ENCODE data around the gene CELA2A.
A peak's percentile ranks its signal among the peaks of the same experiment; 100 is the strongest.
"Not testable (repeated sequence)": the region's sequence is repeated elsewhere in the genome, so short reads cannot be mapped to it uniquely, and the experiment has no call there.

Gene CELA2A

GRCh38 chr1:15452866-15453571 lies 3.5 kb upstream of the CELA2A start:
- Histone ChIP-seq H3K4me1 (peaks cover 6% of the 10 kb centered on the region; the same call in 1 of the 2 replicates), H3K9ac (no peak overlapping the region), H3K36me3 (no peaks in the 10 kb centered on the region), H4K20me1 (no peaks in the 10 kb centered on the region), H3K27ac (no peak overlapping the region), H3K4me2 (no peak overlapping the region), H3K4me3 (no peak overlapping the region), H3K27me3 (no peaks in the 10 kb centered on the region), H3K9me3 (no peaks in the 10 kb centered on the region)
- no peak for TF ChIP-seq Cebpa-rat (IDR thresholded peaks at IDR 0.05)

GRCh38 chr1:15453734-15454133 lies 2.8 kb upstream of the CELA2A start:
- Histone ChIP-seq H3K9ac (no peak overlapping the region), H3K4me1 (peaks cover 6% of the 10 kb centered on the region; the same call in 1 of the 2 replicates), H3K36me3 (no peaks in the 10 kb centered on the region), H3K27me3 (no peaks in the 10 kb centered on the region), H3K27ac (no peak overlapping the region), H3K4me3 (no peak overlapping the region), H4K20me1 (no peaks in the 10 kb centered on the region), H3K4me2 (no peak overlapping the region), H3K9me3 (no peaks in the 10 kb centered on the region)
- no peak for TF ChIP-seq Cebpa-rat (IDR thresholded peaks at IDR 0.05)

GRCh38 chr1:15454256-15454655 lies 2.3 kb upstream of the CELA2A start:
- no peak overlapping the region for H3K27ac ChIP-seq
- no peak for TF ChIP-seq Cebpa-rat (IDR thresholded peaks at IDR 0.05)
- no peaks in the 10 kb centered on the region for H3K9me3 ChIP-seq

GRCh38 chr1:15455522-15455921 lies 1.0 kb upstream of the CELA2A start:
- Histone ChIP-seq H3K27me3 (no peaks in the 10 kb centered on the region), H4K20me1 (no peaks in the 10 kb centered on the region), H3K27ac (no peak overlapping the region), H3K9ac (no peak overlapping the region), H3K9me3 (no peaks in the 10 kb centered on the region), H3K4me3 (no peak overlapping the region), H3K4me2 (no peak overlapping the region), H3K36me3 (no peaks in the 10 kb centered on the region), H3K4me1 (peaks cover 7% of the 10 kb centered on the region)
- no peak for TF ChIP-seq Cebpa-rat (IDR thresholded peaks at IDR 0.05)

More at GRCh38 chr1:15454256-15454655, 2.3 kb upstream of the CELA2A start:
- Histone ChIP-seq H3K4me2 (no peak overlapping the region), H4K20me1 (no peaks in the 10 kb centered on the region), H3K9ac (no peak overlapping the region), H3K36me3 (no peaks in the 10 kb centered on the region), H3K4me3 (no peak overlapping the region), H3K27me3 (no peaks in the 10 kb centered on the region), H3K4me1 (peaks cover 6% of the 10 kb centered on the region; the same call in 1 of the 2 replicates)

GRCh38 chr1:15457585-15457984 lies 1.1 kb downstream of the CELA2A start:
- no peaks in the 10 kb centered on the region for H4K20me1 ChIP-seq
- H3K9ac ChIP-seq: no peak overlapping the region
- H3K27ac ChIP-seq: no peak overlapping the region
- peaks cover 14% of the 10 kb centered on the region for H3K4me1 ChIP-seq
- H3K4me2 ChIP-seq: no peak overlapping the region
- no peaks in the 10 kb centered on the region for H3K9me3 ChIP-seq
- no peaks in the 10 kb centered on the region for H3K27me3 ChIP-seq
- H3K36me3 ChIP-seq: no peaks in the 10 kb centered on the region
- no peak overlapping the region for H3K4me3 ChIP-seq
- TF ChIP-seq Cebpa-rat (IDR thresholded peaks at IDR 0.05): no peak

- not testable (repeated sequence) for H3K4me3 ChIP-seq, H3K4me2 ChIP-seq, H3K27ac ChIP-seq, H3K9me3 ChIP-seq, H3K9ac ChIP-seq, H3K27me3 ChIP-seq, H3K36me3 ChIP-seq, H4K20me1 ChIP-seq
- peaks cover 14% of the 10 kb centered on the region for H3K4me1 ChIP-seq
These were observed 1.9 kb downstream of the CELA2A start for GRCh38 chr1:15458388-15458787.

GRCh38 chr1:15459771-15460707 lies 3.5 kb downstream of the CELA2A start:
- Histone ChIP-seq H4K20me1 (no peaks in the 10 kb centered on the region), H3K27me3 (no peaks in the 10 kb centered on the region), H3K4me1 (peaks cover 14% of the 10 kb centered on the region), H3K4me3 (no peak overlapping the region), H3K9me3 (no peaks in the 10 kb centered on the region), H3K36me3 (no peaks in the 10 kb centered on the region), H3K9ac (no peak overlapping the region), H3K27ac (no peak overlapping the region), H3K4me2 (peak overlapping the region; percentile 38)
- TF ChIP-seq Cebpa-rat (IDR thresholded peaks at IDR 0.05): no peak

GRCh38 chr1:15460708-15461095 lies 4.2 kb downstream of the CELA2A start:
- no peak for TF ChIP-seq Cebpa-rat (IDR thresholded peaks at IDR 0.05)

GRCh38 chr1:15463064-15463800 lies 6.7 kb downstream of the CELA2A start:
- not testable (repeated sequence) for H3K27ac ChIP-seq, H3K9me3 ChIP-seq, H3K36me3 ChIP-seq, H3K4me2 ChIP-seq, H3K27me3 ChIP-seq, H4K20me1 ChIP-seq, H3K9ac ChIP-seq, H3K4me3 ChIP-seq
- peaks cover 14% of the 10 kb centered on the region for H3K4me1 ChIP-seq

More at GRCh38 chr1:15460708-15461095, 4.2 kb downstream of the CELA2A start:
- H3K9ac ChIP-seq: no peak overlapping the region
- no peaks in the 10 kb centered on the region for H4K20me1 ChIP-seq
- no peak overlapping the region for H3K4me3 ChIP-seq
- peaks cover 14% of the 10 kb centered on the region for H3K4me1 ChIP-seq
- H3K4me2 ChIP-seq: peak overlapping the region; percentile 38
- no peak overlapping the region for H3K27ac ChIP-seq
- H3K36me3 ChIP-seq: no peaks in the 10 kb centered on the region
- H3K9me3 ChIP-seq: no peaks in the 10 kb centered on the region
- no peaks in the 10 kb centered on the region for H3K27me3 ChIP-seq

- not testable (repeated sequence) for H3K9me3 ChIP-seq, H3K27ac ChIP-seq, H3K27me3 ChIP-seq, H3K9ac ChIP-seq, H3K4me3 ChIP-seq, H4K20me1 ChIP-seq, H3K36me3 ChIP-seq, H3K4me2 ChIP-seq
- H3K4me1 ChIP-seq: peaks cover 17% of the 10 kb centered on the region
These were observed 7.4 kb downstream of the CELA2A start for GRCh38 chr1:15463926-15464322.
